ENCODE measurements around the gene AKAP13.
"Not testable (repeated sequence)": the region's sequence is repeated elsewhere in the genome, so short reads cannot be mapped to it uniquely, and the experiment has no call there.

The AKAP13 gene

GRCh38 chr15:85441854-85442253 is 61.5 kb downstream of the AKAP13 start:
- DNase-seq (ENCODE audit: low read depth in 2 of 2), result not testable (repeated sequence)

DNA sequence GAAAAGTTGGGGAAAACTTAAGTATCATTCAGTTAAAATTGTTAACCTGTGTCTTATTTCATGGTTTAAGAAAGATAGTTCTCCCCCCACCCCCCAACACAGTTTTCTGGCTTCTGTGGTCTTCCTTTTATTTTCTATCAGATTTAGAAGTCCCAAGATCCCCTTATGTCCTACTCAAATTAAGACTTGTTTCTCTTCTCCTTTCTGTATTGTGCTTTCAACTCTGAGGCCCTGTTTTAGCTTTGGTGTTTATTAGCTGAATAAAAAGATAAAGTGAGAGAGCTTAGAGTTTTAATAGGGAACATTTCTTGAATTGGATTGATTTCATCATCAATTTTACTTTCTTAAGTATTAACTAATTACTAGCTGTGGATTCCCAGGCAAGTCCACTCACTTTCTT is 62.6 kb downstream of the AKAP13 start:
- DNase-seq (ENCODE audit: low read depth in 2 of 2), result no peak

GRCh38 chr15:85443593-85444087 is 63.2 kb downstream of the AKAP13 start:
- DNase-seq (ENCODE audit: low read depth in 2 of 2), result no peak

DNA sequence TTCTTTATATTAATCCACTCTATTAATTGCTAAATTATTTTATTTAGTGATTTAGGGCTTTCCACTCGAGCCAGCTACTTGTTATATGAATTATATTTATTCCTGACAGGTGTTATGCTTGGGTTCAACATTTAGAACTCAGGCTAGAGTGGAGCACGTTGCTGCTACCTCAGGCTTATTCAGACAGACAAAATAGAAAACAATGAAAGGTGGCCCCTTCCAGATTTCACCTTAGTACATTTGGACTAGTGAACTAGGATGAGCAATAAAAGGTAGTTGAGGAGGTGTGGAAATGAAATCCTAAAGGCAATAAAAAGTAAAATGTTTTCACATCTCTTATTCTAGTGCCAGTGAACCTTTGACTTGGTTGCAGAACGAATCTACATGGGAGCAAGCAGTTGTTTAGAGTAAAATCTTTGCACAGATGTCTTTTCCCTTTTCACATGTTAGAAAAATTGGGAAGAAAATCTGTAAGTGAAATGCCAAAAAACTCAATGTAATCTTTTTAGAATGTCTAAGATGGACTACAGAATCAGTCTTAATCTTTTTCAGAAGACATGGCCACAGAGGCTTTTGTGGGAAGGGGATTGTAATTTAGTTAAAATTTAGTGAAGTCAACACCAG is 63.8 kb downstream of the AKAP13 start:
- no peak for DNase-seq (ENCODE audit: low read depth in 2 of 2)

- no peak for DNase-seq (ENCODE audit: low read depth in 2 of 2)
These were observed 65.0 kb downstream of the AKAP13 start for GRCh38 chr15:85445361-85445760.

GRCh38 chr15:85451099-85451700 is 70.8 kb downstream of the AKAP13 start:
- DNase-seq (ENCODE audit: low read depth in 2 of 2), result no peak

DNA sequence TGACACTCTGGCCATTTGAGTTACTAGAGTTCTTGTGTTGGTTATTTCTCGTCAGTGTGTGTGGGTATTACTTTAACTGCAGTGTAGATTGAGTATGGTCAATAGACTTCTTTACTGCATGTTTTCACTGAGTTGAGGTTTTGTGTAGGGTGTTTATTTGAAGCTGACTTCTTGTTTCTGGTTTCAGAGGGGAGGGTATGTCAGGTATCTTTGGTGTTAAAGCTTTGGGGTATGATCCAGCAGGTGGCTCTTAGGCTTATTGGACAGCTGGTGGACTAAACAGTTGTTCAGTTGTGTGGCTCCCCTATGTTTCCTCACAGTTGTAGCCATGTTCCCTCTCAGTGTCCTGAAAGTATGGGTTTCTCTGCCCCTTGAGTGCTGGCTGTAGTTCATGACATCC is 72.0 kb downstream of the AKAP13 start:
- no peak for DNase-seq (ENCODE audit: low read depth in 2 of 2)

GRCh38 chr15:85453144-85453872 is 72.9 kb downstream of the AKAP13 start:
- no peak for DNase-seq (ENCODE audit: low read depth in 2 of 2)

- no peak for DNase-seq (ENCODE audit: low read depth in 2 of 2)
These were observed 74.0 kb downstream of the AKAP13 start for GRCh38 chr15:85454403-85454802.

DNA sequence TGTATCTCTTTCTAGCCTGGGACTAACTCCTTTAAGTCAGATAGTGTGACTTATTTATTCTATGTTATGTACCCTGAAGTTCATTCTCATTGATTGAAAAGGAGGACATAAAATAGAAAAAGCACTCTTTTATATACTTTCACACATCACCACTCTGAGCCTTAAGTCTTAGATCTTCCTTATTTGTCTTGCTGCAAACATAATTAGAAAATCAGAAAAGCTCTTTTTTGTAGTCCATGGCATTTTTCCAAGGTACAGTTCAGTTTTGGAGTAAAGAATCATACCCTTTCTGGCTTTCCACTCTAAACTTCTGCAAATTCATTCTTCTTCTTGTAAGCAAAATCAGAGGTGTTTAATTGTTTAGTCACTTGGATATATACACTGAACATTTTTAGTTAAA is 75.5 kb downstream of the AKAP13 start:
- DNase-seq (ENCODE audit: low read depth in 2 of 2), result no peak

- no peak for DNase-seq (ENCODE audit: low read depth in 2 of 2)
These were observed 76.4 kb downstream of the AKAP13 start for GRCh38 chr15:85456798-85457197.

GRCh38 chr15:85457392-85457968 is 77.1 kb downstream of the AKAP13 start:
- no peak for DNase-seq (ENCODE audit: low read depth in 2 of 2)

DNA sequence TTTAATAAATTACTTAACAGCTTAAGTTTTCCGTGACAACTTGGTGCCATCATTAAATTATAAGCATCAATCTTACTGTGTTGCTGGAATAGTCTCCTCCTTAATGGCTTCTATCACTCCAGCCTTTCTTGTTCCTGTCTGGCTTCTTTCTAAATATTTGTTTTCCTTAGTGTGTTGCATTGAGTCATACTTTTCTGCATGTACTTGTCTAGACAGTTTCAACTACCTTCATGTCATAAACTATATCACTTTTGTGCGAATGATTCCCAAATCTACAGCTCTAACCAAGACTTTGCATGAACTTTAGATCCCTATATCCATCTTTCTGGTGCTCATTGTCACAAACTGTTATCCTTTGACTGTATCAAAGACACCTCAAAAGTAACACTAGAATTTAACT is 78.4 kb downstream of the AKAP13 start:
- no peak for DNase-seq (ENCODE audit: low read depth in 2 of 2)

DNA sequence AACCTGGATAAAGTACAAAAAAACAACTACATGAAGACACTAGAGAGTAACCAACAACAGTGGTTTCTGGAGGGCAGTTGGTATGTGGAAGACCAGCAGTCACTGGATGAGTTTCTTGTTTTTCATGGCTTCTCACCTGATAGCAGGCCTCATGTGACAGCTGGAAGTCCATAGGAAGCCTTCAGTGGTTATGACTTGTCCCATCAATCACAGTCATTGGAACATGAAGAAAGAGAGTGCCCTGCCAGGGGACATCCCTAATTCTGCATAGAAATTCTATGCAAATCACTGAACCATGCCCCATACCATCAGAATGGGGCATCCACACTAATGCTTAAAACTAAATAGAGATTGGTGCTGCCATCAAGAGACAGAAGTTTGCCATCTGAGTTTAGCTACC is 81.6 kb downstream of the AKAP13 start:
- DNase-seq (ENCODE audit: low read depth in 2 of 2), result no peak

- no peak for DNase-seq (ENCODE audit: low read depth in 2 of 2)
These were observed 83.0 kb downstream of the AKAP13 start for GRCh38 chr15:85463276-85463892.

- DNase-seq (ENCODE audit: low read depth in 2 of 2), result no peak
These were observed 83.6 kb downstream of the AKAP13 start for GRCh38 chr15:85463976-85464375.

- no peak for DNase-seq (ENCODE audit: low read depth in 2 of 2)
These were observed 84.1 kb downstream of the AKAP13 start for GRCh38 chr15:85464471-85464870.

DNA sequence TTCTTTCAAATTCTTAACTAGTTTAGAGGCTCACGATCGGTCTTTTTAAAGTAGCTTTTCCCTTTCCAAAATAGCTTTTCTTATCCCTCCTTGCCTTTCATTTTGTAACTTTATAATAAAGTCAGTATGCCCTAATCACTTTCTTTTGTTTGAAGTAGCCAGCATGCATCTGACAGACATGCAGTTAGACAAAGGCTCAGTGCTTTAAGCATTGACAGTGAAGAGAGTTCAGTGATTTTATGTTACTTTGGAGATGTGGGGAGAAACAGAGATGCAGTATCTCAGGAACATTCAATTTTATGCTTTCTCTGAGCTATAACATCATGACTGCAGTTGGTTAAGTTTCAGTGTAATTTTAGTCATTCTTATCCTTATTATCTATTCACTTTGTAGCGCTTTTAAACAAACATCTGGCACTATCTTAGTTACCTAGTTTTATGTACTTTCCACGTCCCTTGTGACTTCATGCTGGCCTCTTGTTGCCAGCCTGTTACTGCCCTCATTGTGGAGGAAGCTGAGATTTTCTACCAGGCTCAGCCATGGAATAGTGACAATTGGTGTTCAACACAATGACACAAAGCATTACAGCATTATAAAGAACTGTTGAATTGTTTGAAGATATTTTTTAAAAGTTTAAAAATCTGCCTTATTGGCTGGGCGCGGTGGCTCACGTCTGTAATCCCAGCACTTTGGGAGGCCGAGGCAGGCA is 90.3 kb downstream of the AKAP13 start:
- DNase-seq (ENCODE audit: low read depth in 2 of 2), result no peak

DNA sequence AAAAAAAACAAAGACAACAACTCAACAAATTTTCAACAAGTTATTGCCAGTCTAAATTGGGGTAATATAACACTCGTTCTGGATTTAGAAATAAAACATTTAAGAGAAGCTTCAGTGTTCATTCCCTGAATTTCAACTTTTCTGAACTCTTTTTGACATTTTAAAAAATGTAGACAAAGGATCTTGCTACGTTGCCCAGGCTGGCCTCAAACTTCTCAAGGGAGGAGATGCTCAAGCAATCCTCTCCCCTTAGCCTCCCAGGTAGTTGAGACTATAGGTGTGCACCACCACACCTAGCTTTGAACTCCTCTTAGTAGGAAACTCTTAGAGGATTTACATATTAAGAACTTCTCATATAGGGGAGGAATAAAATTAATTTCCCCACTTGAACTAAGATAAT is 91.9 kb downstream of the AKAP13 start:
- no peak for DNase-seq (ENCODE audit: low read depth in 2 of 2)

- DNase-seq (ENCODE audit: low read depth in 2 of 2), result no peak
These were observed 93.1 kb downstream of the AKAP13 start for GRCh38 chr15:85473455-85473854.

DNA sequence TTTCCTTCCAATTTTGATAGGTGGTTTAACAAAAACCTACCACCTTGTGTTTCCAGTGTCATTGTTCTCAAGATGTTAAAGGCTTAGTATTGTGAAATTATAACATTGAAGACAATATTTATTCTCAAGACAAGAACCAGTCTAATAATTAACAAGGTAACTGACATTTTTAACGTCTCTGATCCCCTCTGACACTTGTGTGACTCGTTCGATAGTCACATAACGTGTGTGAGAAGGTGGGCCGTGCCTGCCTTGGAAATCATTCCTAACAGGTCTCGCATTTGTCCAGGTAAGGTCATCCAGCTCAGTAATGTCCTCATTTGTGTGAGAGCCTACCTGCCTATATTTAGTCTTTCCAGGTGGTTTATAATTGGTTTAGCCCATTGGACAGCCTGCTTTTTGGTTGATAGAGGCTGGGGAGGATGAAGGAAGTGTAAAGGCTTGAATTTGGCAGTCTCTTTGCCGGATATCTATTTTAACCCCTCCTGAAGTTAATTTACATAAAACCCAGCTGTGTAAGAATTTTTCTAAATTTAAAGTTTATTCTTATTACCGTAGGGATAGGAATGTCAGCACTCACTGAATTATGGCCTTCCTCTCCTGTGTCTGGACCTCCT is 94.4 kb downstream of the AKAP13 start:
- no peak for DNase-seq (ENCODE audit: low read depth in 2 of 2)

All from stimulated activated CD8-positive, alpha-beta memory T cell treated with anti-CD3 and anti-CD28 coated beads, Interleukin-2, amount 100 ng/mL, for 48 hours (primary cell).